ENCODE data around the gene PRR35. TPM values are rescaled to one million over a fixed set of nuclear protein-coding genes. Genes with fewer than 3 reads are reported as not detected.

The PRR35 gene
- total RNA-seq, 1 experiment from 2014 or later = not detected

- in situ Hi-C loops (cut with HindIII; ENCODE audit: low pct_unique_long_range_greater_than_20kb, low sequenced_read_pairs) = no loop called here
- DNase-seq (ENCODE audit: low read depth, low spot score) = no peak
These were observed 1.7 kb upstream of the PRR35 start for GRCh38 chr16:558298-559020.

DNA sequence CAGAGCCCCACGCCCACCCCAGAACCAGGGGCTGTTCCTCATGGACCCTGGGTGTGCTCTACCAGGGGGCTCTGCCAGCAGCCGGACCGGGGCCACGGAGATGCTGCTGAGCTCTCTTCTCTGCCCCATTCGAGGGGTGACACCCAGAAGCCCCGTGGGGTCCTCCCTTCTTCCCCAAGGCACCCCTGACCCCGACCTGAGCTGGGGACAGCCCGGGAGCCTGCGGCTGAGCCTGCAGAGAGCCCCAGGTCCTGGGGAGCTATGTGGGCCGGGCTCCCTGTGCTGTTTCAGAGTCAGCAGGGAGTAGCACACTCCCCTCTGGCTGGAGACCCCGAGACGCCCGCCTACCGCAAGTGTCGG lies 1.2 kb upstream of the PRR35 start:
- no peak for DNase-seq (ENCODE audit: low read depth, low spot score)
- in situ Hi-C loops (cut with HindIII; ENCODE audit: low pct_unique_long_range_greater_than_20kb, low sequenced_read_pairs) = no loop called here

DNA sequence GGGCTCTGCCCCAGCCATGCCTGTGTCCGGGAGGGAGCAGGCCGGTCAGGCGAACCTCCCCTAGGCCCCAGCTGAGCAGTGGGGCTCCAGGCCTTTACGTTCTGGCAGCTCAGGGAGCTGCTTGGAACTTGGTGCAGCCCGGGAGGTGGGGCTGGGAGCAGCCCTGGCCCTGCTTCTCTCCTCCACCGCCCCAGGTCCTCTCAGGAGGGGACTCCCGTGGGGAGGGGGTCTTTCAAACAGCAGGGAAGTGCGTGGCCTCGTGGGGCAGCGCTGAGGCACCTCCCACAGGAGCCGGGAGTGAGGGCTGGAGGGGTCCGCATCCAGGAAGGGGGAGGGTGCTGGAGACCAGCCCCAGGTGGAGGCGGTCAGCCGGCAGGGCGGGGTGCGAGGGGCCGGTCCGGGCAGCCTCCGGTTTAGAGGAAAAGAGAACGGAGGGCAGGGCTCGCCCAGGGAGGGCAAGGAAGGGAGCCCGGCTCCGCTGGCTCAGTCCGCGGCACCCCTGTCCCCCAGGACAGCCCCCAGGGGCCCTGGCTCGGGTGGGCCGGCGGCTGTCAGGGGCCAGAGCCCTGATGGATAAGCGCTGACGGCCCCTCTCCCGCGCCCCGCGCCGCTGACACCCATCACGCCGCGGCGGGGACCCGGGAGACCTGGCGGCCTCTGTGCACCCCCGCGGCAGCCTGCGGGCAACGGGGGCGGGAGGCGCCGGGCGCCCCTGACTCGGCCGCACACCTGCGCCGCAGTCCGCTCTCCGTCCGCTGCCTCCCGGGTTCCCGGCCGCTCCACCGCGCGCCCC lies 587 bp upstream of the PRR35 start:
- in situ Hi-C loops (cut with HindIII; ENCODE audit: low pct_unique_long_range_greater_than_20kb, low sequenced_read_pairs) = no loop called here
- no peak for DNase-seq (ENCODE audit: low read depth, low spot score)

- in situ Hi-C loops (cut with HindIII; ENCODE audit: low pct_unique_long_range_greater_than_20kb, low sequenced_read_pairs) = no loop called here
- no peak for DNase-seq (ENCODE audit: low read depth, low spot score)
These were observed 663 bp downstream of the PRR35 start for GRCh38 chr16:560701-561412.

- DNase-seq (ENCODE audit: low read depth, low spot score) = no peak
- in situ Hi-C loops (cut with HindIII; ENCODE audit: low pct_unique_long_range_greater_than_20kb, low sequenced_read_pairs) = no loop called here
These were observed 1.2 kb downstream of the PRR35 start for GRCh38 chr16:561413-561794.

DNA sequence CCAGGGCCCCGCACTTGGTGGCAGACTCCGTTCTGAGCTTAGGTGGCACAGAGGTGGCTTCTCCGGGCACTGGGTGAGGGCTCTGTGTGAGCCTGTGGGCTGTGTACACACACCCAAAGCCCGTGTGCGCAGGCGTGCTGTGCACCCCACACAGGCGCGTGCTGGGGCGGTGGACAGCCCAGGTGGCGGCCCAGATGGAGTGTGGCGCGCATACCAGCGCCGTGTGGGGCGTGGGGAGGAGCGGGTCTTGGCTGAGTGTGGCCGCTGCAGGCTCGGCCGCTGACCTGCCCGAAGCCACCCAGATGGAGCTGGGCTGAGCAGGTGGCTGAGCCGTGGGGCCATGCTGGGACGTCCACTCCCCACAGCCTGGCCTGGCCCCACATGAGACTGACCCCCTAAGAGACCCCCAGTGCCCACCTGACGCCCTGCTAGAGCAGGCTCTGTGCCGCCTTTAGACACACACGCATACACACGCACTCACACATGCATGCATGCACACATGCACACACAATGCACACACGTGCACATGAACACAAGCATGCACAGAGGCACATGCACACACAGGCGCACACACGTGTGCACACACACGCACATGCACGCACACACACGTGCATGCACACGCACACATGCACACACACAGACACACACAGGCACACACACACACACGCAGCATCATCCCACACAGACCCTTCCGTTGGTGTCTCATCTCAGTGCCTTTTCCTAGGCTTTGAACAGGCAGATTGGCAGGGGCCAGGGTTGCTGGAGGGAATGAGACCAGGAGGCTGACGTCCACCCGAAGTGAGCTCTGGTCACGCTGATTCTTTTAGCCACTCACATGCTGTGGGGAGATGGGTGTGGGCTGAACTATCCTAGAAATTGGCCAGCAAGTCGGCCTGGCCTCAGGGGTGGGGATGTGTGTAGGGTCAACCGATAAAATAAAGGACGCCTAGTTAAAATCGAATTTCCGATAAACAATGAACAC lies 2.1 kb downstream of the PRR35 start:
- in situ Hi-C loops (cut with HindIII; ENCODE audit: low pct_unique_long_range_greater_than_20kb, low sequenced_read_pairs) = no loop called here
- DNase-seq (ENCODE audit: low read depth, low spot score) = no peak

- no peak for DNase-seq (ENCODE audit: low read depth, low spot score)
- in situ Hi-C loops (cut with HindIII; ENCODE audit: low pct_unique_long_range_greater_than_20kb, low sequenced_read_pairs) = no loop called here
These were observed 3.0 kb downstream of the PRR35 start for GRCh38 chr16:563072-563644.

DNA sequence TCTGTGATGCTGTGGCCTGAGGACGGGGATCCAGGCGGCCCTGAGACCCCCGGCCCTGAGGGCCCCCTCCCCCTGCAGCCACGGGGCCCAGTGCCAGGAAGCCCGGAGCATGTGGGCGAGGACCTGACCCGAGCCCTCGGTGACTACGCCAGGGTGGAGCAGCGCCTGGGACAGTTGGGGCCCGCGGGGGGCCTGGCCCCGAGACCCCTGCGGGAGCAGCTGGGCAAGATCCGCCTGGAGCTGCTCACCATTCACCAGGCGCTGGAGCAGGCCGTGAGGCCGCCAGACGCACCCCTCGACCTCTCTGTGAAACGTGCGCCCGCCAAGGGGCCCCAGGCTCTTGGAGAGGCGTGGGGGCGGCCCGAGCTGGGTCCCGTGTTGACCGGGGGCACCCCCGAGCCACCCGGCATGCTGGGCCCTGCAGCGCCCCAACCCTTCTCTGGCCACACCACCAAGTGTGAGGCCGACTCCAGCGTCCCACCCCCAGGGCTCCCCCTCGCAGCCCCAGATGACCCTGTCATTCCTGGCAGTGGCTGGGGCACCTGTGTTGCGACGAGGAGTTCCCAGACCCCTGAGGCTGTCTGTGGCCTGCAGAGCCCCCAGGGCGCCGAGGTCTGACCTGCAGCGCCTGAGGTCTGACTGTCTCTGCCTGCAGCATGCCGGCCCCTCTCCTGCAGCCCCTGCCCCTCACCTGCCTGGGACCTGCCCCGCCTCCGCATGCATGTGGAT lies 4.7 kb downstream of the PRR35 start:
- no peak for DNase-seq (ENCODE audit: low read depth, low spot score)
- in situ Hi-C loops (cut with HindIII; ENCODE audit: low pct_unique_long_range_greater_than_20kb, low sequenced_read_pairs) = no loop called here

DNA sequence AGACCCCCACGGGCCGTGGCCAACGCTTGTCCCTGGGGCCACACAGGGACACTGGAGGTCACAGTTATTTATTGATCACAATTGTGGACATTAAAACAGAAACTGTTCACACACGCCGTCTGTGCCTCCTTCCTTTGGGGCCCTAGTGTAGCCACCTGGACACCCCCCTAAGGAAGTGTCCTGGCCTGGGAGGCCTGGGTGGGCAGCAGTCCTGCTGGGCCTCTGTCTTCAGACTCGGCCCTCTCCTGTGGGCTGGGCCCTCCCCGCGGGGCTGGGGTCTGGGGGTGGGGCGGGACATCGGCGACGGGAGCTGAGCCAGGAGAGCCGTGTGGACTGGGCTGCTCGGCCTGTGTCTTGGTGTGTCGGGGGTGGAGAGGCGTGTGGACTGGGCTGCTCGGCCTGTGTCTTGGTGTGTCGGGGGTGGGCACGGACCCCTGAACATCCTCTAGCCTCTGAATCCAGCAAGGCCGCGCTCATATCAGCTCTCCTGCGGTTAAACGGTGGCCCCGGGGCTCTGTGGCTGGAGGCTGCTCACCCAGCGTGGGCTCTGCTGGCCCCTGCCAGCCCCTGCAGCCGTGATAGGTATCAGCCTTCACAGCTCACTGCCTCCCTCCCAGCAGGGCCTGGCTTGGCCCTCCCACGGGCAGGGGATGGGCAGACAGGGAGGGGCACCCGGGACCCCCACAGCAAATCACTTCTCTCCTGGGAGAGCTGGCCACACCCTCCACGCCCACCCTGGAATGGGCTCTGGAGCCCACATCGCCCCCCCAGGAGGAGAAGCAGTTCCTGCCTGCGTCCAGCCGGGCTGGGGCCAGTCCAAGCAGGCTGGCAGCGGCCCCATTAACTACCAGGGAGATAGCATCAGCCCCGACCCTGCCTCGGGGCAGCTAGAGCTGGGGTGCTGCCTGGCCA lies 5.5 kb downstream of the PRR35 start:
- in situ Hi-C loops (cut with HindIII; ENCODE audit: low pct_unique_long_range_greater_than_20kb, low sequenced_read_pairs) = no loop called here
- DNase-seq (ENCODE audit: low read depth, low spot score) = no peak

DNA sequence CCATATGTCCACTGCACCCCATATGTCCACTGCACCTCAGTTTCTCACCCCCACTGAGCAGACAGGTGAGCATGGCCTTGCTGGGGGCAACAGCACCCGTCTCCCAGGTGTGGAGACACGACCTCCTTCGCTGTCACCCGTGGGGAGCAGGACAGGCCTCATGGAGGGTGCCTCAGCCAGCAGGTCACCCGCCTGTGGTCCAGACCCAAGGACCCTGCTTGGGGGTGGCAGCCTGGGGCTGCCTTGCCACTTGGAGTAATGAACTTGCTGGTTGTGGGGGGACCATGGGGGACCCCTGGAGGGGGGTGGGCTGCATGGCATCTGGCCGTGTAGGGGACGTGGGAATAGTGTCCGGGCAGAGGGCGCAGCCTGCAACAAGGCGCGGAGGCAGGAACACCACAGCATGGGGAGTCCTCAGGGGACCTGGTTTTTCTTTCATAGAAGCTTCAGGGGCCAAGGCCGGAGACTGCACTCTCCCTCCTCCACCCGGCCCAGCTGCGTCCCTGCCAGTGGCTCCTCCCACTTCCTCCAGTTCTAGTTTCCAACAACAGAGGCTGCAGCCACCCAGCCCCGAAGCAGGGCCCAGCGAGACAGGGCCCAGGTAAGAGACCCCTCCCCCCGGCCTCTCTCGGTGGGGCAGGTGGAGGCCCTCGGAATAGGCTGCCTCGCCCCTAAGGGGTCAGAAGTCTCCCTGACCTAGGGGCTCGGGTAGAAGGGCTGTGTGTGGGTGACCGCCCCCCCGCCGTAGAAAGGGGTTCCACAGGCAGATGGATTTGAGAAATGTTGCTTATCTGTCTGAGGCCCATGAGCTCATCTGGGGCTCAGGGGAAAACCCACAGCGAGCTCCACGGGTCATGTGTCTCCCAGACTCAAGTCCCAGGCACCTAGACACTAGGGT lies 6.5 kb downstream of the PRR35 start, which contains the start of gene NHLRC4:
NHLRC4 (plus strand) TSS at position 531 of the 898 bp plus-strand sequence. CDS start 1,043 bp downstream, outside the sequence.
- peak; percentile 60 for DNase-seq (ENCODE audit: low read depth, low spot score)
- in situ Hi-C loops (cut with HindIII; ENCODE audit: low pct_unique_long_range_greater_than_20kb, low sequenced_read_pairs) = no loop called here

GRCh38 chr16:567373-568256 lies 7.4 kb downstream of the PRR35 start:
- in situ Hi-C loops (cut with HindIII; ENCODE audit: low pct_unique_long_range_greater_than_20kb, low sequenced_read_pairs) = no loop called here
- no peak for DNase-seq (ENCODE audit: low read depth, low spot score)

DNA sequence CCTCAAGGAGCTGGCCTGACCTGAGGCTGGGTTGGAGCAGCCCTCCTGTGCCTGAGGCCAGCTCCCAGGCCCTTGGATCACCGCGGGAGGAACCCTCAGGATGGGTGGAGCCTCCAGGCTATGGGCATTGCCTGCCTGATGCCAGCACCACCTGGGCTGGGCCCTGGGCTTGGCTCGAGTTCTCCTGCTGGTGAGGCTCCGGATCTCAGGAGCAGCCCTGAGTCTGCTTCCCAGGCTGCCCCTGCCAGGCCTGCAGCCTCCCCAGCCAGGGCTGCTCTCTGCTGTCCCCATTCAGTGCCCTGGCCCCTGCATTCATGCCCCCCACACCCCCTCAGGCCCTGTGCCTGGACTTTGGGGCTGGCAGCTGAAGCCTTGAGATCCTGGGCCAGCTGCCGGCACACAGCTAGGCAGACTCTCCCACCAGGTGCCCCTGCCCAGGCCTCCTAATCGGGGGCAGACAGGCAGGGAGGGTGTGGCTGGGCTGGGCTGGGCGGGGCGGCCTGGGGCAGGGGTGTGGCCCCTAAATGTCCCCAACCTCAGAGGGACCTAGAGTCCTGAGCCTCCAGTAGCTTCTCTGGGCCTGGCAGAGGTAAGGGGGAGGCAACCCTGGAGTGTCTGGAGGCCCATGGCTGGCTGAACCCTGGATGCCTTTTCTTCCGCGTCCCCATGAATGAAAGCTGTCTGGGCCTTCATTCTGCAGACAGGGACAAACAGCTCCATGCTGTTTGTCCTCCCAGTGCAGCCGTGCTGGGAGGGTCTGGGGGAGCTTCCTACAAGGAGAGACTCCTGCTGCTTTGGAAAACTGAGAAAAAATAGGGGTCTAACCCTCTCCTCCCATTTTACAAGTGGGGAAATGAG lies 8.4 kb downstream of the PRR35 start:
- in situ Hi-C loops (cut with HindIII; ENCODE audit: low pct_unique_long_range_greater_than_20kb, low sequenced_read_pairs) = no loop called here
- no peak for DNase-seq (ENCODE audit: low read depth, low spot score)
